Bronchial epithelial cell (primary cell): ENCODE results near the gene MTCH1. TPM values are rescaled to one million over a fixed set of nuclear protein-coding genes. Genes with fewer than 3 reads are reported as not detected.

Source experiments
- DNase-seq: peaks from one replicate; pipeline ENCODE4 v3.0.0-alpha.2; 2010; ENCODE audit warnings: low read depth
- FAIRE-seq: peaks from 2 replicates; lab custom pipeline; 2011; peaks lifted over from hg19 to GRCh38; lab: Jason Lieb, UNC
- H3K27me3 ChIP-seq: 2 replicates; pipeline ENCODE4 v1.5.1; 2011; ENCODE audit warnings: low read length; ENCODE audit not compliant: control insufficient read depth, insufficient read depth
- H3K36me3 ChIP-seq: 2 replicates; pipeline ENCODE4 v1.5.1; 2011; ENCODE audit warnings: low read length; ENCODE audit not compliant: control insufficient read depth, insufficient read depth
- H3K4me3 ChIP-seq: 2 replicates; pipeline ENCODE4 v1.5.1; 2011; ENCODE audit warnings: mild to moderate bottlenecking, low read depth, low read length, control low read depth
- total RNA-seq: library from RNA; depleted of rRNA; stranded (reverse); fragments of >200 nt; gene quantifications from 2 replicates; pipeline ENCODE4 v1.2.1, GENCODE V29; 2014
- TF ChIP-seq, protein P1 (sequence below): IDR thresholded peaks from 2 replicates; pipeline ENCODE4 v1.5.1; 2011; ENCODE audit warnings: mild to moderate bottlenecking, moderate library complexity, low read length, control low read depth, inconsistent platforms; ENCODE audit not compliant: insufficient read depth, severe bottlenecking

The MTCH1 gene
- total RNA-seq, 1 donor from 2014 or later = 156 TPM

DNA sequence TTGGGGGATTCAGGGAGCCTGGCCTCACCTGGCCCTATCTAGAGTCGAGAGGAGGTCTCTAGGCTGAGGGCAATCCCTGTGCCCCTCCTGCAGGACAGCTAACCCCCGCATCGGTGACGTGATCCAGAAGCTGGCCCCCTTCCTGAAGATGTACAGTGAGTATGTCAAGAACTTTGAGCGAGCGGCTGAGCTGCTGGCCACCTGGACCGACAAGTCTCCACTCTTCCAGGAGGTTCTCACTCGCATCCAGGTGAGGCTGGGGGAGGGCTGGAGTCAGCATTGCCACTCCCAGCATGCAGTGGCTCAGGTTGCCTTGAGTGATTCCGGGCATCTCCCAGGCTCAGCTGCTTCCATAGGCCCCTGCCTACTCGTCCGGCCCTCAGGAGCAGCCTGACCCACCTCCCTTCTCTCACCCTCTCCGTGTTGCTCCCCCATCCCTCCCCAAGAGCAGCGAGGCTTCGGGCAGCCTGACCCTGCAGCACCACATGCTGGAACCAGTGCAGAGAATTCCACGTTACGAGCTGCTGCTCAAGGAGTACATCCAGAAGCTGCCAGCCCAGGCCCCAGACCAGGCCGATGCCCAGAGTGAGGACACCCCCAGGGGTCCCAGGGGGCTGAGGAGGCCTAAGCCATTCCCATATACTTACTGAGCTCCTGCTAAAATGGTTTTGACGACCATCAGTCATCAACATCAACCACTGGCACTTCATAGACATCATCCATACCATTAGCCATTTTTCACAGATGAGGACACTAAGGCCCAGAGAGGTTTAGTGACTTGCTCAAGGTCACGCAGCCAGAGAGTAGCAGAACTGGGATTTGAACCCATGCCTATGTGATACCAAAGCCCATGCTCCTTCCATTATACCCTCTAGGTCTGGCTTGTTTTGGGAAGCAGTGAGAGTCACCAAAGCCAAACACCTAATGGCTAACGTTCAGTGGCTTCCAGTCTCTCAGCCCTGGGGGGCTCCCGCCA is 27.8 kb upstream of the MTCH1 start:
- DNase-seq (no peak), FAIRE-seq (no peak)
- H3K36me3 ChIP-seq = no peaks in the 10 kb centered on the region
- TF ChIP-seq, protein P1, sequence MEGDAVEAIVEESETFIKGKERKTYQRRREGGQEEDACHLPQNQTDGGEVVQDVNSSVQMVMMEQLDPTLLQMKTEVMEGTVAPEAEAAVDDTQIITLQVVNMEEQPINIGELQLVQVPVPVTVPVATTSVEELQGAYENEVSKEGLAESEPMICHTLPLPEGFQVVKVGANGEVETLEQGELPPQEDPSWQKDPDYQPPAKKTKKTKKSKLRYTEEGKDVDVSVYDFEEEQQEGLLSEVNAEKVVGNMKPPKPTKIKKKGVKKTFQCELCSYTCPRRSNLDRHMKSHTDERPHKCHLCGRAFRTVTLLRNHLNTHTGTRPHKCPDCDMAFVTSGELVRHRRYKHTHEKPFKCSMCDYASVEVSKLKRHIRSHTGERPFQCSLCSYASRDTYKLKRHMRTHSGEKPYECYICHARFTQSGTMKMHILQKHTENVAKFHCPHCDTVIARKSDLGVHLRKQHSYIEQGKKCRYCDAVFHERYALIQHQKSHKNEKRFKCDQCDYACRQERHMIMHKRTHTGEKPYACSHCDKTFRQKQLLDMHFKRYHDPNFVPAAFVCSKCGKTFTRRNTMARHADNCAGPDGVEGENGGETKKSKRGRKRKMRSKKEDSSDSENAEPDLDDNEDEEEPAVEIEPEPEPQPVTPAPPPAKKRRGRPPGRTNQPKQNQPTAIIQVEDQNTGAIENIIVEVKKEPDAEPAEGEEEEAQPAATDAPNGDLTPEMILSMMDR = no peak
- no peak overlapping the region for H3K4me3 ChIP-seq
- H3K27me3 ChIP-seq = no peaks in the 10 kb centered on the region

- no peak overlapping the region for H3K4me3 ChIP-seq
- TF ChIP-seq, protein P1 = no peak
- DNase-seq (no peak), FAIRE-seq (no peak)
- H3K36me3 ChIP-seq = no peaks in the 10 kb centered on the region
- no peaks in the 10 kb centered on the region for H3K27me3 ChIP-seq
Measured at GRCh38 chr6:37011656-37012378, 25.8 kb upstream of the MTCH1 start.

GRCh38 chr6:37010402-37010892 is 24.5 kb upstream of the MTCH1 start:
- no peak for FAIRE-seq
- Histone ChIP-seq H3K36me3 (no peaks in the 10 kb centered on the region), H3K4me3 (no peak overlapping the region), H3K27me3 (no peaks in the 10 kb centered on the region)
- TF ChIP-seq, protein P1 = no peak
- DNase-seq = no peak

DNA sequence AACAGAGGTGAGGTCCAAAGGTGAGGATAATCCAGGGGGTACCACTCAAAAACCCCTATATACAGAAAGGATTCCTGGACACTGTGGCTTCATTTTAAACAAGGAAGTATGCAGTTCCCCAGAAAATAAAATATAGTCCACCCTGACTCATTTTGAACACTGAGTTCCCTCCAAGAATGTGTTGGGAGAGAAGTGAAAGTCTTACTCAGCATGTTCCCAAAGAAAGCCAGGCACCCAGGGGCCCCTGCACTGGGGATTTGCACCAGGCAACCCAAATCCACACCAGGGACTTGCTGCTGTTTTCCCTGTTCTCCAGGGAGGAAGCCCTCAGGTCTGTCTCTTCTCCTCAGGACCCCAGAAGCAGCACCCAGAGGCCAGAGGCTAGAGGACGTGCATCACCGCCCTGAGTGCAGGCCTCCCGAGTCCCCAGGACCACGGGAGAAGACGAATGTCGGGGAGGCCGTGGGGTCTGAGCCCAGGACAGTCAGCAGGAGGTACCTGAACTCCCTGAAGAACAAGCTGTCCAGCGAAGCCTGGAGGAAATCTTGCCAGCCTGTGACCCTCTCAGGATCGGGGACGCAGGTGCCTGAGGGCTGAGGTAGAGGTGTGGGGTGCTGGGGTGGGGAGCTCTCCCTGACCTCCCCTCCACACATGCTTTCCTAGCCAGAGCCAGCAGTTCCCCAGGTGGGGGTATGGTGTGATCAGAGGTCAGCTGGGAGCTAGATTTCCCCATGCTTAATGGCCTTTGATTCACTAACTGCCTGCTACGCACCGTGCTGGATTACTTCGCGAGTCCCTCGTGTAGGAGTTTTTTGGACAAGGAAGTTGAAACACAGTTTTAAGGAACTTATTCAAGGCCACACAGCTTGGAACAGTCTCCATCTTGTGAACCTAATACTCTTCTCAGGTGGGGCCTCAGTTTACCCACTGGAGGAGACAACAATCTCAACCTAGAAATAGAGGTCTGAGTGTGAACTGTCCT is 22.8 kb upstream of the MTCH1 start:
- Histone ChIP-seq H3K27me3 (no peaks in the 10 kb centered on the region), H3K4me3 (no peak overlapping the region), H3K36me3 (no peaks in the 10 kb centered on the region)
- DNase-seq = no peak
- TF ChIP-seq, protein P1 = no peak
- no peak for FAIRE-seq
